Measurements from ENCODE around the gene PIK3CD.
"Not testable (repeated sequence)": the region's sequence is repeated elsewhere in the genome, so short reads cannot be mapped to it uniquely, and the experiment has no call there.

PIK3CD gene

GRCh38 chr1:9689971-9690381, 38.4 kb downstream of the PIK3CD start:
- no peak for DNase-seq (ENCODE audit: low read depth)

- no peak for DNase-seq (ENCODE audit: low read depth)
Measured at GRCh38 chr1:9690440-9691107, 39.0 kb downstream of the PIK3CD start.

GRCh38 chr1:9691108-9691445, 39.5 kb downstream of the PIK3CD start:
- no peak for DNase-seq (ENCODE audit: low read depth)

GRCh38 chr1:9691691-9692090, 40.2 kb downstream of the PIK3CD start:
- DNase-seq (ENCODE audit: low read depth), result no peak

GRCh38 chr1:9696793-9697192, 45.3 kb downstream of the PIK3CD start:
- no peak for DNase-seq (ENCODE audit: low read depth)

GRCh38 chr1:9699361-9699760, 47.8 kb downstream of the PIK3CD start:
- no peak for DNase-seq (ENCODE audit: low read depth)

- DNase-seq (ENCODE audit: low read depth), result no peak
Measured at GRCh38 chr1:9700340-9700739, 48.8 kb downstream of the PIK3CD start.

- DNase-seq (ENCODE audit: low read depth), result no peak
Measured at GRCh38 chr1:9701665-9702064, 50.1 kb downstream of the PIK3CD start.

GRCh38 chr1:9703165-9703509, 51.6 kb downstream of the PIK3CD start:
- no peak for DNase-seq (ENCODE audit: low read depth)

- DNase-seq (ENCODE audit: low read depth), result no peak
Measured at GRCh38 chr1:9703681-9704080, 52.1 kb downstream of the PIK3CD start.

- no peak for DNase-seq (ENCODE audit: low read depth)
Measured at GRCh38 chr1:9705337-9706093, 54.0 kb downstream of the PIK3CD start.

GRCh38 chr1:9706178-9706577, 54.6 kb downstream of the PIK3CD start:
- DNase-seq (ENCODE audit: low read depth), result no peak

- DNase-seq (ENCODE audit: low read depth), result no peak
Measured at GRCh38 chr1:9710037-9710436, 58.5 kb downstream of the PIK3CD start.

- no peak for DNase-seq (ENCODE audit: low read depth)
Measured at GRCh38 chr1:9711466-9712020, 60.0 kb downstream of the PIK3CD start.

- DNase-seq (ENCODE audit: low read depth), result not testable (repeated sequence)
Measured at GRCh38 chr1:9712767-9713166, 61.2 kb downstream of the PIK3CD start.

GRCh38 chr1:9714257-9714718, 62.8 kb downstream of the PIK3CD start:
- DNase-seq (ENCODE audit: low read depth), result no peak

GRCh38 chr1:9715536-9716226, 64.2 kb downstream of the PIK3CD start:
- DNase-seq (ENCODE audit: low read depth), result no peak

- DNase-seq (ENCODE audit: low read depth), result no peak
Measured at GRCh38 chr1:9716404-9717192, 65.1 kb downstream of the PIK3CD start.

- DNase-seq (ENCODE audit: low read depth), result peak; percentile 73
Measured at GRCh38 chr1:9717193-9718005, 65.9 kb downstream of the PIK3CD start.

- no peak for DNase-seq (ENCODE audit: low read depth)
Measured at GRCh38 chr1:9718006-9718680, 66.6 kb downstream of the PIK3CD start.
